D721Med (cell line): Measurements from ENCODE around the gene ATP8B3.
A peak's percentile ranks its signal among the peaks of the same experiment; 100 is the strongest.

Experiments used
- DNase-seq: peaks from one replicate; pipeline ENCODE4 v3.0.0; 2011; ENCODE audit warnings: low spot score; ENCODE audit not compliant: insufficient read length
- FAIRE-seq: peaks from 2 replicates; lab custom pipeline; 2011; peaks lifted over from hg19 to GRCh38; lab: Jason Lieb, UNC
- TF ChIP-seq, protein P1 (sequence below): IDR thresholded peaks from 2 replicates; pipeline ENCODE4 v1.5.1; 2012; ENCODE audit warnings: mild to moderate bottlenecking, control low read depth; ENCODE audit not compliant: insufficient read depth; ENCODE audit errors: missing control alignments

The ATP8B3 gene

DNA sequence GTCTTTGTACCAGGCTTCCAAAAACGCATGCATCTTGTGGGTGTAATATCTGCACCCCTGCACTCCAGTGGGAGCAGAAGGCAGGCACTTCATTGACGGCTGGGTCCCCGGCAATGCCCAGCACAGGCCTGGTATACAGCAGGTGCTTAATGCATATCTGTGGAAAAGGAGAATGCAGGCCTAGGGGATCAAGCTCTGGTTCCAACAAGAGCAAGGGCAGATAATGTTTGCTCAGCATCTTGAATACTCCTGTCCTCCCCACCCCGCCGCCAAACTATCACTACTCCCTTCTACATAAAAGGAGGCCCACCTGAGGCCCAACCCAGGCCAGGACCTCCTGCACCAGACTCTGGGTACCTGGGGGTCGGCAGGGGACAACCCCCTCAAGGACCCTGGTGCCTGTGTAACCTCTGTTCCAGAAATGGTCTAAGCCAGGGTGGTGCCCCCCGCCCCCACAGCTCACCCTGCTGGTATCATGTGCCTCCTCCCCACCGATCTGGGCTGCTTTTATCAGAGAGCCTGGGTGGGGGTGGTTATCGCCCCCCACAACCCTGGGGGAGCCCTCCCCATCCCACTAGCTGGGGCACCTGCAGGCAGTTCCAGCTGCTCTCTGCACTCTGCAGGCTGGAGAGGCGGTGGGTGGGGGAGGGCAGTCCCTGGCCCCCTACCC lies 46.5 kb upstream of the ATP8B3 start:
- TF ChIP-seq, protein P1, sequence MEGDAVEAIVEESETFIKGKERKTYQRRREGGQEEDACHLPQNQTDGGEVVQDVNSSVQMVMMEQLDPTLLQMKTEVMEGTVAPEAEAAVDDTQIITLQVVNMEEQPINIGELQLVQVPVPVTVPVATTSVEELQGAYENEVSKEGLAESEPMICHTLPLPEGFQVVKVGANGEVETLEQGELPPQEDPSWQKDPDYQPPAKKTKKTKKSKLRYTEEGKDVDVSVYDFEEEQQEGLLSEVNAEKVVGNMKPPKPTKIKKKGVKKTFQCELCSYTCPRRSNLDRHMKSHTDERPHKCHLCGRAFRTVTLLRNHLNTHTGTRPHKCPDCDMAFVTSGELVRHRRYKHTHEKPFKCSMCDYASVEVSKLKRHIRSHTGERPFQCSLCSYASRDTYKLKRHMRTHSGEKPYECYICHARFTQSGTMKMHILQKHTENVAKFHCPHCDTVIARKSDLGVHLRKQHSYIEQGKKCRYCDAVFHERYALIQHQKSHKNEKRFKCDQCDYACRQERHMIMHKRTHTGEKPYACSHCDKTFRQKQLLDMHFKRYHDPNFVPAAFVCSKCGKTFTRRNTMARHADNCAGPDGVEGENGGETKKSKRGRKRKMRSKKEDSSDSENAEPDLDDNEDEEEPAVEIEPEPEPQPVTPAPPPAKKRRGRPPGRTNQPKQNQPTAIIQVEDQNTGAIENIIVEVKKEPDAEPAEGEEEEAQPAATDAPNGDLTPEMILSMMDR: no peak
- FAIRE-seq (no peak), DNase-seq (no peak)

DNA sequence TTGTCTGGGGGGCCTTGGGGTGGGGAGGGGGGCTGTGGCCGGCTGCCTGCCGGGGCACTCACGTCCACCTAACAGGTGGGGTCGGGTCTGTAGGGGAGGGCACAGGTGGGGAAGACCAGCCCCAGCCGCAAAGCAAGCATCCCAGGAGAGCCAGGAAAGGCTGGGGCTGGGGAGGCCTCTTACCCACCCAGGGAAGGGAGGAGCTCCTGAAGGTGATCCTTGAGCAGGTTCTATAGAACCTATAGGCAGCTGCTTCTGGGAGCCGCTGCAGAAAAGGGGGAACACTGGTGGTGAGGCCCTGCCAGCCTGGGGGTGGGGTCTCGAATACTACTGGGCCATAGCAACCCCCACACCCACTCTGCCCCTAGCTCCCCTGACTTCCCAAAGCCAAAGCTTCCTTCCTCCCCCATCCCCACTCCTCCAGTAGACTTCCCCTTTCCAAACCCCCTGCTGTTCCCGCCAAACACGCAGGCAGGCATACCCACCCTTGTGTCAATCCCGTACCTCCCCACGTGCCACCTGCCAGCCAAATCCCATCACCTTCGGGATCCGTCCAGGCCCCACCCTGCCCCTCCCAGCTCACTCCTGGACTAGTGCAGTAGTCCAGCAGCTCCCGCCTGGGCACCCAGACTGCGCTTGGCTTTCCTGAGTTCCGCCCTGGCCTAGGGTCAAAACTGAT lies 45.7 kb upstream of the ATP8B3 start:
- no peak for FAIRE-seq
- DNase-seq: no peak

DNA sequence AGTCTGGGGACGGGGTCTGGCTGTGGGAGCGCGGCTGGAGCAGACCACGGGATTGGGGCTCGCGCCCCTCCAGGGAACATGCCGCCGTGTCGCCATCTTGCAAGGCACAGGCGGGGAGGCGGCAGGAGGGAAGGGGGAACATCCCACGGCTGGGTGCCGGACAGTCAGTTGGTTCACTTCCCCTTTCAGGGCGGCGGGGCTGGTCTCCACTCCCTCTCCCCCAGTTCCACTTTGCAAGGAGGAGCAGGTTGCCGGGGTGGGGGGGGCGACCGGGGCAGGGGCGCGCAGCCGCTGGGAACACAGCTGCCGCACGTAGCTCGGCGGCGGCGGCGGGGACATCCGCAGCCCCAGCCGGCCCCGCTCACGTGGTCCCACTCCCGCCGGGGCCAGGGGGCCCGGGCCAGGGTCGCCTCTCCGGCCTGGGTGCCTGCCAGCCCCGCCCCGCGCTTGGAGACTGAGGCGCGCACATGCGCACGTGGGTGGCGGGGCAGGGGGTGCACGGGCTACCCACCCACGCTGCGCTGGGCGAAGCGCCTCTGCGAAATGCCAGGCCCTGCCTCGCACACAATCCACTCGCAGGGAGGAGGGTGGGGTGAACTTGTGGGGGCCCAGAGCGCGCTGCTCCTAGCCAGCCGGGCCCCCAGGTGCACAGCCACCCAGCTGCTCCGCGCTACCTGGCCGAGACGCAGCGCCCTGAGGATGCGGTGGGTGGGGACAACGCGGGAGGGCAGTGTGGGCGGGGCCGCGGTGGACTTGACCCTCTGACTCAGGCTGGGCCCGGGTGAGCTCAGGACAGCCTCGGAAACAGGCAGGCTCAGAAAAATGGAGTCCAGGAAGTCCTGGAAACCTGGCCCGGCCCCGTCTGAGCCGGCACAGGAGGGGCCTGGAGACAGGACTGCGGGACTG lies 44.9 kb upstream of the ATP8B3 start:
- TF ChIP-seq, protein P1: no peak
- DNase-seq: no peak
- no peak for FAIRE-seq

More for the DNA sequence above, 45.7 kb upstream of the ATP8B3 start:
- TF ChIP-seq, protein P1: no peak

DNA sequence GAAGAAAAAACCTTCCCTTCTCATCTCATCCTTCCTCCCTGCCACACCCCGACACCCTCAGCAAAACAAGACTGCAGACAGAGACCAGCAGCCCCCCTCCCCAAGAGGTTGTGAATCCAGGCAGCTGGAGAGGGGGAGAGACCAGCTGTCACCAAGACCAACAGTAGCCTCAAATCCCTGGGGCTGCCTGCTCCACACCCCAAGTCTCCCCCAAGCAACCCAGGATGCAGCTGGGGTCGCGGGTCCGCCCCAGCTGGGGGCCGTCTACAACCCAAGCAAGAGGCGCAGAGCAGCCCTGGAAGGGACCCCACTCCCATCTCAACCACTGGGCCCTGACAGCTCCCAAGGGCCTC lies 44.2 kb upstream of the ATP8B3 start:
- TF ChIP-seq, protein P1: no peak
- no peak for FAIRE-seq
- DNase-seq: no peak

DNA sequence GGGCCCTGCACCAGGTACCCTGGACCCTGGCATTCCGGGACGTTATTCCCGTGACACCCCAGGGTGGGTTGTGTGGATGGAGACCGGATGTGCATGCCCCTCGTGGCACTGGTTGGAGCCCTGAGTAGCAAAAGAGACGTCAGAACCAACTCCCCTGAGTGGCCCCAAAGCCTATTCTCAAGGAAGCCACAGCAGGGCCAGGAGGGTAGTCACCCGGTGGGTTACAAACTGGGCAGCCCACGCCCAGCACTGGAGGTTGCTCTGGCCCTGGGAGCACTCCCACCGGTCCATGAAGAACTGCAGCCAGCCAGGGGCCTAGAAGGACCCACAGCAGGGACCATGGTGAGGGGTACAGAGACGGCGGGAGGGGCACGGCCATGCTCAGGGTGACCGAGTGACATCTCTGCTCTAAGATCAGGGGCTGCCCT lies 43.8 kb upstream of the ATP8B3 start:
- FAIRE-seq (no peak), DNase-seq (no peak)
- TF ChIP-seq, protein P1: no peak

DNA sequence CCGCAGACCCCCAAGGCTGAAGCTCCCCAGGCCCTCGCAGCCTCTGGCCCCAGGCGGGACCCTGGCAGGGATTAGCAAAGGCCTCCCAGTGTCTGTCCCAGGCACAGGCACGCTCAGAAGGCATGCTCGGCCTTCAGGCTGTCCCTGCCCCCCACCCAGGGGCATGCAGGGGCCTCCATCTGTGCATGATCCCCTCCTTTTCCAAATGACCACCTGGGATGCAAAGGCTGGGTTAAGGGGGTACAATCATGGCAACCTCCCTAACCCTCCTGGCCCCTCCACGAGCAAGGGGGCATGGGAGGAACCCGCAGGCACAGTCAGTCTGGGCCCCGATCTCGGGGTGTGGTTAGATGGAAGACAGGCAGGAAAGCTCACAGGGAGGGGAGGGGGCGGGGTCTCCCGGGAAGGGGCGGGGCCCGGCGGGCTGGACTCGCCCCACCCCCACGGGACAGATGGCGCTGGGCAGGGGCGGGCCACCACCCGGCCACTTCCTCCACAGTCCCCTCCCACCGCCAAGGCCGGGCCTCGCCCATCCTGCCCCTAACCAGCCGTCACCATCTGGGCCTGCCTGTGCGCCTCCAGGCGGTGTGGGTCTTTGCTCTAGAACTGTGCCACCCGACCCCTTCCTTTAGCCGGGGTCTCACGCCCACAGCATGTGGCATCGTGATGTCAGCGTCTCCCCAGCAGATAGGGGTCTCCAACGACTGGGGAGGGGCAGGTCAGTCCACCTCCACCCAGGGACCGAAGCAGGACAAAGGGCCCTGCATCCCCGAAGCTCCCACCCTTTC lies 43.2 kb upstream of the ATP8B3 start:
- FAIRE-seq (no peak), DNase-seq (peak; percentile 98)
- TF ChIP-seq, protein P1: no peak
